ENCODE data around the gene PTPN12.

DNA sequence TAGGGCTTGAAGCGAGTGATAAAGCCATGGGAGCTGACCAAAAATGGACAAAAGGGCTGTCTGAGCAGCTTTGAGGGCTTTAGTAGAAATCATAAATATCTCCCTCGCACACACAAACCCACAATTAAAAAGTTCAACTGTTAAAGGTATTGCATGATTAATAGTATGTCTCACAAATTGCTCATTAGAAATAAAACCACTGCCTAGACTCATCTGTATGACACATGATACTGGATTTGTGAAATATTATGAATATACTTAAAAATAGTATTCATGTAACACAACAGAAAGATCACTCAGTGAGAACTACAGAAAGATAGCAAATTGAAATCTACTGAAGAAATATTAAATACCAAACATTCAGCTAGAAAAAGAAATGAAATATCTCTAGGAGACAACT, 11.9 kb upstream of the PTPN12 start:
- TF ChIP-seq GATA2 (IDR thresholded peaks at IDR 0.05; ENCODE audit: low read depth, low read length) (no peak), GATA3 (IDR thresholded peaks at IDR 0.05; ENCODE audit: low read depth, low read length) (no peak)

Measured in SH-SY5Y (cell line).